ENCODE data around the gene DNAH7.
"Not testable (repeated sequence)": the region's sequence is repeated elsewhere in the genome, so short reads cannot be mapped to it uniquely, and the experiment has no call there.

The DNAH7 gene

DNA sequence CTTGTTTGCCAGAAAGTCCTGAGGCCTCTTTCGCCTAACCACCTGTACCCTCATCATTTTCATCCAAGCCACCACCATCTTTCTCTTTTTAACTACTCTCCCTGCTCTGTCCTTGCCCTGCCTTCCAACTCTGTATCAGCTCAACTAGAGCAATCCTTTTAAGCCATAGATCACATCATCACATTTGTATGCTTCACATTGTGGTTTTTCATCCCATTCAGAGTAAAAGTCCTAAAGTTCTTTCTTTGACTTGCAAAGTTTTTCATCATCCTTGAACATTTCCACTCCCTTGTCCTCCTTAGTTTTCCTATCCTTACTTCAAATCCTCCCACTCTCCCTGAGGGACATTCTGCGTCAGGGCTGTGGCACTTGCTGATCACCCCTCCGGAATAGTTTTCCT is 337.7 kb downstream of the DNAH7 start:
- DNase-seq (ENCODE audit: low read depth in 2 of 2), result no peak

DNA sequence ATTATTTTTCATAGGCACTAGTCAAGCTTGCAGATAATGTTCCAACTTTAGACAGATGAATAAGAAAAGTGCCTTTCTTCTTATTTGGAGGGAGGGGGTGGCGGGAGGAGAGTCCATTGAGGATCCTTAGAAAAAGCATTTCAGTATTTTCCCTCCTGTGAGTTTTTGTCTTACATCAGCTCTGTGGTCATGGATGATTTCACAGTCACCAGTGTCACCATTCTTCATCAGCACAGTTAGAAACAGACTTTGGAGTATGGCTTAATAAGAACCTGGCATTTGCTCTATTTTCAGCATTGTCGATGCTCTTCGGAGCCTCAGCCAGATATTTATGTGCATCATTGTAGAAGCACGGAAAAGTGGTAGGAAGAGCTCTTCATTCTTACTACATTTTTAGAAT is 341.5 kb downstream of the DNAH7 start:
- no peak for DNase-seq (ENCODE audit: low read depth in 2 of 2)

DNA sequence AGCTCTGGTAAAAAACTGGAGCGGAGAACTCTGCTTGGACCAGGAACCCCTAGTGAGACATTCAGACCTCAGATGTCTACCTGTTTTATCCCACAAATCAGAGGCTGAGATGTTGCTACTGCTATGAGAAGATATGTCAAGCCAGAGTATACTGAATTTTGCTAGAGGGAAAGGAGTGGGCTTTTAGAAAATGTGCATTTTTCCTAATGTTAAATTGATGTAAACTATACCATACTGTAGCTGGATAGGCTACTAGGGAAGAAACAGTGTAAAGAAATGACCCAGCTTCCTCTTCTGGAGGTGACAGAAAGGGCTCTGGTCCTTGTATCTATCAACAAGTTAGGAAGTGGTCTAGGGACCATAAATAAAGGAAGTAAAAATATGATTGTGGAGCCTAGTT is 346.6 kb downstream of the DNAH7 start:
- DNase-seq (ENCODE audit: low read depth in 2 of 2), result no peak

DNA sequence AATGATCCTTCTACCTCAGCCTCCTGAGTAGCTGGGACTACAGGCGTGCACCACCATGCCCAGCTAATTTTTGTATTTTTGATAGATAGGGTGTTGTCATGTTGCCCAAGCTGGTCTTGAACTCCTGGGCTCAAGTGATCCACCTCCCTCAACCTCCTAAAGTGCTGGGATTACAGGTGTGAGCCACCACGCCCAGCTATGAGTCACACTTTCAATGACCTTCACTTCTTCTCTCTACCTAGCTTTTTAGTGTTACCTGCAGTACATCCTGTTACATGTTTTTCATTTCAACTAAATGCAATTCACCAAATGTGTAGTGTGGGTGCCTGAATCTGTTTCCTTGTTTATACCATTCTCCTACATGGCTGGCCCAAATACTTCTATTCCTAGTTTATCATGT is 347.6 kb downstream of the DNAH7 start:
- DNase-seq (ENCODE audit: low read depth in 2 of 2), result no peak

DNA sequence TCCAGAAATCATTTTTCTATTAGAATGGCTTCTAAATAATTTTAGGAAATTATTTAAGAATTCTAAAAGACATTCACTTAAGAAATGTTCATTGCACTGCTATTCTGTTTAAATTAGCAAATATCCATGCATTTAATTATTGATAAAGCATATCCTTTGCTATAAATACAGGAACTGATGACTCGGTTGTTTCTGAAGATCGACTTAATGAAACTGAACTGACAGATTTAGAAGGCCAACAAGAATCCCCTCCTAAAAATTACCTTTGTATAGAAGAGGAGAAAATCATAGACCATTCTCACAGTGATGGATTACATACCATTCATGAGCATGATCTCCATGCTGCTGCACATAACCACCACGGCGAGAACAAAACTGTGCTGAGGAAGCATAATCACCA is 352.2 kb downstream of the DNAH7 start:
- no peak for DNase-seq (ENCODE audit: low read depth in 2 of 2)

DNA sequence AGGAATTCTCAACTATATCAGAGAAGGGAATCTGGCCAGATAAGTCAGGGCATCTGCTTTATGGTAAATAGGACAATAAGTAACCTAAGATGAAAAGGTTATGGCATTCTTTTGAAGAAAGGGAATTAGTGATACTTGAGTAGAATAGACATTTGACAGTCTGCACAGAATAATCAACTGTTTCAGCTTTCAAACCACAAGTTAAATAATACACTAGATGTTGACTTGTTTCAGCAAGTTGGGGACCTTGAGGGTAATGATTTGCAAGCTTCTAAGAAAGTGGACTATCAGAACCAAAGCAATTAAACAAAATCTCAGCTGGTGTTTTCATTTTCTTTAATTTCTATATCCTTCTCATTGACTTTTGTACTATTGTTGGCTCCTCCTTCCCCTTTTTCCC is 357.2 kb downstream of the DNAH7 start:
- DNase-seq (ENCODE audit: low read depth in 2 of 2), result no peak

DNA sequence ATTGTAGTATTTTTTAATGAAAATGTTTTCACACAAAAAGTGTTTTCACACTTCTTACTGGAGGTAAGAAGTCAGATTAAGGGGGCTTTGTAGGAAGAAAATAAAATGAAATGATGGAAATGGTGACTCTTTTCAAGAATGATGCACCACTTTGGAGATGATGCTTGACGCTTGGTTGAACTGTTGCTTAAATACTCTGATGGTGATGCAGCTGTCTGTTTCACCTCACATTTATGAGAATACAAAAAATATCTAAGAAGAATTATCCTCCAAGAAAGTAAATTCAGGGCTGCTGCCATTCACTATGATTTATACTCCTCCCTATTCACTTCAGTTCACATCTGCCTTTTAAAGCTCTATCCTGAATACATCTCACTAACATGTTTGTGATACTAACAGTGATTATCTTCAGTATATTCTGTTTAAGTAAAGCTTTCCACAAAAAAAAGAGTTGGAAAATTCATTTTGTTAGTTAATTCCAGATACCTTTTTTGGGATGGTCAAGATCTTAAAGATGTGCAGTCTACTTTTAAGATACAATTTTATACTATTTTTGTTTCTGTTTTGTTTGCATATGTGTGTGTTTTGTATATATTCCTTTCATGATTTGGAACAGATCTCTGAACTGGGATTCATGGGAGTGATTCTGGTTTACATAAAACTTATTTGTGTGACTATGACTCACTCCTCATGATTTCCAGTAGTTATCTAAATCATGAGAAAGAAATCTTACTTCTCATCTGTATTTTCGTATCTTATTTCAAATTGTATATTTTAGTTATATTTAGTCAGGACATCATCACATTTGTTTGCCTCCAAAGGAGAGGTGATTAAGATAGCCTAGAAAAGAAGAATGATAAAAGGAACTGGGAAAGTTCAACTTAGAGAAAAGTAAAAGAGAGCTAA is 358.5 kb downstream of the DNAH7 start:
- DNase-seq (ENCODE audit: low read depth in 2 of 2), result no peak

DNA sequence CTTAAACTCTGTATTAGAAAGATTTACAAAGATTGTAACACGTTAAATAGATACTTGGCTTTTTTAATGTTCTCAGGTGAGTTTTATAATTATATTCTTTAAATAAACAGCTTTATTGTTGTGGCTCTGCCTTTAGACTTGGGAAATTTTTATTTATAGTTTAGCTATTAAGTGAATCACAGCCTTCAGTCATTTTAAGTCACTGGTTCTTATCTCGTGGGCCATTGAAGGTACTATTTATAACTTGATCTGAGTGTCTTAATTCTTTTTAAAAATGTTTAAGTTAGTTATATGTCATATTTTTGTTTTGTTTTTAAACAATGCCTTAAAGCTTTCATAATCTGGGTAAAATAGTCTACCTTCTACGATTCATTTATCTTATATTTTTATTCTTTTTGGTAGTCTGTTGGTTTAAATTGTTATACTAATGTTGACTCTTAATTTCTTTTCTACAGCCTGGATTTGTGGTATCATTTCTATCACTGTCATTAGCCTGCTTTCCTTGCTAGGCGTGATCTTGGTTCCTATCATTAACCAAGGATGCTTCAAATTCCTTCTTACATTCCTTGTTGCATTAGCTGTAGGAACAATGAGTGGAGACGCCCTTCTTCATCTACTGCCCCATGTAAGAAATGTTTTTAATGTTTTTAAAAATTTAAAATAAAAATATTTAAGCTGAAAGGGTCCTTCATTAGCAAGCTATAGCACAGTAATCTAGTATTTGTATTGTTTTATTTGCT is 362.3 kb downstream of the DNAH7 start:
- DNase-seq (ENCODE audit: low read depth in 2 of 2), result no peak

DNA sequence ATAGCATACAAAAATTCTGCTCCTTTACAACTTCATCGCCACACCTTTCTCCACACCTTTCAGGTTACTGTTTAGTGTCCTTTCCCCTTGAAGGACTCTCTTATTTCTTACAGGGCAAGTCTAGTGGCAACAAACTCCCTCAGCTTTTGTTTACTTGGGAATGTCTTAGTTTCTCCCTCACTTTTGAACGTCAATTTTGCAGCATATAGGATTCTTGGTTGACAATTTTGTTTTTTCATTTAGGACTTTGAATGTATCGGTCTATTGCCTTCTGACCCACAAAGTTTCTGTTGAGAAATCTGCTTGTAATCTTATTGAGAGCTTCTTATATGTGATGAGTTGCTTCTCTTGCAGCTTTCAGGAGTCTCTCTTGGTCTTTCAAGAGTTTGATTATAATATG is 368.2 kb downstream of the DNAH7 start:
- DNase-seq (ENCODE audit: low read depth in 2 of 2), result no peak

DNA sequence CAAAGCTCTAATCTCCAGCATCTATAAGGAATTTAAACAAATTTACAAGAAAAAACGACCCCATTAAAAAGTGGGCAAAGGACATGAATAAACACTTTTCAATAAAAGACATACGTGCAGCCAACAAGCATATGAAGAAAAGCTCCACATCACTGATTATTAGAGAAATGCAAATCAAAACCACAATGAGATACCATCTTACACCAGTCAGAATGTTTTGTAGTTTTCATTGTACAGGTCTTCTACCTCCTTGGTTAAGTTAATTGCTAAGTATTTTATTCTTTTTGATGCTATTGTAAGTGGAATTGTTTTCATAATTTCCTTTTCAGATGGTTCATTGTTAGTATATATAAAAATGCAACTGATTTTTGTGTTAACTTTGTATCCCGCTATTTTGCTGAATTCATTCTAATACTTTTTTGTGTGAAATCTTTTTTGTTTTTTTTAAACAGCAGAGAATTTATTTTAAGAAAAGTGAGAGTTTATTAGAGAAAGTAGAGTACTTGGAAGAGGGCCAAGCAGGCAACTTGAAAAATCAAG is 370.9 kb downstream of the DNAH7 start:
- DNase-seq (ENCODE audit: low read depth in 2 of 2), result no peak

DNA sequence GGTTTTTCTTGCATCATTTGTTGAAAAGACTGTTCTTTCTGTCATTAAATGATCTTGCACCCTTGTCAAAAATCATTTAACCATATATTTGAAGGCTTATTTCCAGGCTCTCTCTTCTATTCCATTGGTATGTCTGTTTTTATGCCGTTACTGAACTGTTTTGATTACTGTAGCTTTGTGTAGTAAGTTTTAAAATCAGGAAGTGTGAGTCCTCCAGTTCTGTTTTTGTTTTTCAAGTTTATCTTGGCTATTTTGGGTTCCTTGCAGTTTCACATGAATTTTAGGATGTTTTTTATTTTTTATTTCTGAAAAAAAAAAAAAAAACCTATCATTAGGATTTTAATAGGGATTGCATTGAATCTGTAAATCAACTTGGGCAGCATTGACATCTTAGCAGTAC is 372.6 kb downstream of the DNAH7 start:
- no peak for DNase-seq (ENCODE audit: low read depth in 2 of 2)

DNA sequence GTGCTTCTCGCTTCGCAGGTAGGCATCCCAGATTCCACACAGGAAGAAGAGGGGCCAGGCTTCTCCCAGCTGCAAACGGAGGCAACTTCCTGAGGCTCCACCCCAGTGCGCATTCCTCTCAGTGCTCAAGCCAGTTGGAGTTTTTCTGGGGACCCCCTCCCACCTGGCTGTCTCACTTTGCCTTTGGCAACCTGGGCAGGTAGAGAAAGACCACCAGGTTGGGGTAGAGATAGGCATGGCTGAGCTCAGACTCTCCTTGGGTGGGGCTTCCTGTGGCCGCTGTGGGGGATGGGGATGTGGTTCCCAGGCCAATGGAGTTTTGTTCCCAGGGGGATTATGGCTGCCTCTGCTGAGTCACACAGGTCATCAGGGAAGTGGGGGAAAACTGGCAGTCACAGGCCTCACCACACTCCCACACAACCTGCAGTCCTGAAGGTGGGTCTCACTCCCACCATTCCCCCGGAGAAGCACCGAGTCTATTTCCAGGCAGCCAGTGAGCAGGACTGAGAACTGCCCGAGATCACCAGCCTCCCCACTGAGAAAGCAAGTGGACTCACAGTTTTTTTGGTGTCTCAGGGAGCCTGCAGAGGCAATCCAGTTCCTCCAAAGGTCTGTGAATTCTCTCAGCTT is 373.5 kb downstream of the DNAH7 start:
- no peak for DNase-seq (ENCODE audit: low read depth in 2 of 2)

DNA sequence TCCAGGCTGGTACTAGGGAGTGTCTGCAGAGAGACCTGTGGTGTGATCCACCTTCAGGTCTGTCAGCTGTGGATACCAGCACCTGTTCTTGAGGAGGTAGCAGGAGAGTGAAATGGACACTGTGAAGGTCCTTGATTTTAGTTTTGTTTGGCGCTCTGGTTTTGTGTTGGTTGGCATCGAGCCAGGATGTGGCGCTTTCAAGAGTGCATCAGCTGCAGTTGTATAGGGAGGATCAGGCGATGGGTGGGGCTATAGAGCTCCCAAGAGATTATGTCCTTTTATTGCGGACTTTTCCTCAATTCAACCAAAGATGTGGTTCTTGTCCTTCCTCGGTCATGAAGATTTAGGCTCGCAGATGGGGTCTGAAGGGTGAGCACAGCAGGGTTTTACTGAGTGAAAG is 374.1 kb downstream of the DNAH7 start:
- no peak for DNase-seq (ENCODE audit: low read depth in 2 of 2)

DNA sequence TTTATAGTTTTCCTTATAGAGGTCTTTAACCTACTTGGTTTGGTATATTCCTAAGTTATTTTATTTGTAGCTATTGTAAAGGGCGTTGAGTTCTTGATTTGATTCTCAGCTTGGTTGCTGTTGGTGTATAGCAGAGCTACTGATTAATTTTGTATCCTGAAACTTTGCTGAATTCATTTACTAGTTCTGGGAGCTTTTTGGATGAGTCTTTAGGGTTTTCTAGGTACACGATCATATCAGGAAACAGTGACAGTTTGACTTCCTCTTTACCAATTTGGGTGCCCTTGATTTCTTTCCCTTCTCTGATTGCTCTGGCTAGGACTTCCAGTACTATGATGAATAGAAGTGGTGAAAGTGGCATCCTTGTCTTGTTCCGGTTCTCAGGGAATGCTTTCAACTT is 376.1 kb downstream of the DNAH7 start:
- not testable (repeated sequence) for DNase-seq (ENCODE audit: low read depth in 2 of 2)
